ENCODE data around the gene EIF2AK2. TPM values are rescaled to one million over a fixed set of nuclear protein-coding genes. Genes with fewer than 3 reads are reported as not detected.
A peak's percentile ranks its signal among the peaks of the same experiment; 100 is the strongest.
"Not testable (repeated sequence)": the region's sequence is repeated elsewhere in the genome, so short reads cannot be mapped to it uniquely, and the experiment has no call there.

EIF2AK2 gene
- 17.5 TPM for total RNA-seq
- long read RNA-seq, full-length matches to known transcripts, result 11 of 16 reads
- long read RNA-seq, partial matches to known transcripts, result 3 of 16 reads
- long read RNA-seq, other reads (novel, unspliced or antisense), result 2 of 16 reads

- DNase-seq (peak; percentile 91), ATAC-seq (ENCODE audit: poor library complexity) (peak; percentile 97)
- intact Hi-C loops (cut with DNase I), result no loop called here
Measured at GRCh38 chr2:37156857-37157714, at the start of gene EIF2AK2. EIF2AK2 (minus strand) TSS chr2:37156980; CDS start chr2:37147806, 9,174 bp downstream.

DNA sequence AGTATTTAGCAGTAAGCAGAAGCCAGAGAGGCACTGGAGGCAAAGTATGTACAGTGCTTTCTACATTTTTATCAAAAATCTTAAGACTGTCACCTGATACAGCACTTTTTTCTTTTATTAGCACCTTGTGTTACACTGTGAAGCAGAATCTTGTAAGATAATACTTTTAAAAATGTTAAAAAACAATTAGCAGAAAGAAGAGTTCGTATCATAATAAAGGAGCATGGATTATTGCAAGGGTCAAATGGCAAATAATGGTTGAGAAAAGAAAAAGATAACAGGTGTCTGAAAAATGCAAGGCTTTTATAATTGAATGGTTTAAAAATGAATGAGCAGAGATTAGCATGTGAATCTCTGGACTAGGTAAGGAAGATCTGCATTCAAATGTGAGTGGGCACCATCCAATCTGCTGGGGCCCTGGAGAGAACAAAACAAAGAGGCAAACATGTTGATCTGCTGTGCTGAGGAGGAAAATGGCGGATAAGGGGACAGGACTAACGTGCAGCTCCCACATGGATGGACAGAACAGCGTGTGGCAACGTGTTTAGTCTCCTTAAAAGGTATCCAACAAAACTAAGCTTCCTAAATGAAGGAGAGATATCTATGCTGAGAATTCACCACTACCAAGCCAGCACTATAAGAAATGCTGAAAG, 49.0 kb upstream of the EIF2AK2 start:
- DNase-seq (no peak), ATAC-seq (ENCODE audit: poor library complexity) (no peak)
- intact Hi-C loops (cut with DNase I), result no loop called here

- intact Hi-C loops (cut with DNase I); ATAC-seq (ENCODE audit: poor library complexity): not testable (repeated sequence)
Measured at GRCh38 chr2:37205071-37205661, 48.4 kb upstream of the EIF2AK2 start.

DNA sequence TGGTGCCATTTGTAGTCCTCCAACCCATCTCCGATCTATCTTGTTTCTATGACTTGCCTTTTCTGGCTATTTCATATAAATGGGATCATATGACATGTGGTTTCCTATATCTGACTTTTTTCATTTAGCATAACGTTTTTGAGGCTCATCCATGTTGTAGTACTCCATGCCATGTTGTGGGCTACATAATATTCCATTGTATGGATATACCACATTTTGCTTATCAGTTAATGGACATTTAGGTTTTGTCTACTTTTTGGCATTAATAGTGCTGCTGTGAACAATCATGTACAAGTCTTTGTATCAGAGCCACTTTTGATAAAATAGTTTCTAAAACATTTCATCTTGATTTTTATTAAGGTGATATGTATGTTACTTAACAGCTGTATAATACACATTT, 46.9 kb upstream of the EIF2AK2 start:
- ATAC-seq (ENCODE audit: poor library complexity), result no peak
- DNase-seq, result no peak
- intact Hi-C loops (cut with DNase I), result no loop called here

More at GRCh38 chr2:37205071-37205661, 48.4 kb upstream of the EIF2AK2 start:
- DNase-seq, result not testable (repeated sequence)

GRCh38 chr2:37201766-37202165, 45.0 kb upstream of the EIF2AK2 start:
- DNase-seq (no peak), ATAC-seq (ENCODE audit: poor library complexity) (no peak)
- intact Hi-C loops (cut with DNase I), result no loop called here

DNA sequence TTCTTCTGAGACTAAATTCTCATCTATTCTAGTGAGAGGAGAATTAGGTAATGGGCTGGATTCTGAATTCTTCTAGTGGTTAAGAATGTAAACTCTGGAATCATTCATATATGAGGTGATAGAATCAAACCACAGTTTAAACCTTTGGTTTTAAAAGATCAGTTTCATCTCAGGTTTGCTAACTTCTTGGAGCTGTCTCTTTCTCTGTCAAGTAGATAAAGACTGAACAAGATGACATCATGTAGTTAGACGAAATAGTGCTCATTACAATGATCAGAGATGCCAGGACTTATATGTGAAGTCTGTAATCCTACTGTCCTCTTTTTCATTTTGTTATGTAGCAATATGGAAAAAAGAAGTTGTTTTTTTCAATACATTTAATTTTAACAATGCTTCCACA, 44.4 kb upstream of the EIF2AK2 start:
- no peak for DNase-seq
- ATAC-seq (ENCODE audit: poor library complexity), result no peak
- intact Hi-C loops (cut with DNase I), result no loop called here

- ATAC-seq (ENCODE audit: poor library complexity), result no peak
- DNase-seq, result no peak
- intact Hi-C loops (cut with DNase I), result no loop called here
Measured at GRCh38 chr2:37198681-37199065, 41.9 kb upstream of the EIF2AK2 start.

DNA sequence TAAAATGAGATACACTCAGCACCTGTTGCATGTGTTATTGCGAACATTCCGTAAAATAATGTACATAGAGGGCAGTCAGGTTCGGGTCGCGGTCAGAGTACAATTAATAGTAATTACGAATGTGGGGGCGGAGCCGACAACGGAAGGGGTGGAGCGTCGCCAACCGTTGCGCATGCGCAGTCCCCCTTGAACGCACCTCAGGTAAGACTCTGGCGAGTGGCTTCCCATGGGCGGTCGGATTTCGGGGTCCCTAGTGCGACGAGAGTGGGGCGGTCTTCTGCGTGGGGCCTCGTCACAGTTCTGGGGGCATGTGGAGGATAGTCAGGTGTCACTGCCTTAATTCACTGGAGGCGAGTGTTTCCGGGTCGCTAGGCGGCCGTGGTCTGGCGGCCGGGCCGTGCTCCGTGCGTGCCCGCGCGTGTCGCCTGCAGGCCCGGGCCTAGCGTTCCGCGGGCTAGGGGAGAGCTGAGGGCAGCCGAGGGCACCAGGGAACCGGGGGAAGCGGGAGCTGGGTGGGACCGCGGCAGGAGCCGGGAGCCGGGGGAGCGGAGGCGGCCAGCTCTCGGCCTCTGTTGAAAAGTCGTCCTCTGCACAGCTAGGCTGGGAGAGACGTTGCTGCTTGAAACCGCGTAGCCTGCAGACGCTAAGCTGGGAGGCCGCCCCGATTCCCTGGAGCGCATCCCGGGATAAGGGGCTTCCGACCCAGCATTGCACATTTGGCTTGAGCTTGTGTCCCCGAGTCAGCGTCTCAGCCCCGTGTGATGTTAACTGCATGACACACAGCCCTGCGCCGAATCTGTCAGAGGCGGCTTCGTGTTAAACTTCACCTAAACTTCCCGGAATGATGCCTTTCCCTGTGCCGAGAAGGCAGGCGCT, 39.8 kb upstream of the EIF2AK2 start, which contains the start of gene CEBPZOS:
CEBPZOS (plus strand) TSS at position 177 of the 876 bp plus-strand sequence. CDS start 3,209 bp downstream, outside the sequence.
- ATAC-seq (ENCODE audit: poor library complexity) (peak; percentile 96), DNase-seq (peak; percentile 92)
- intact Hi-C loops (cut with DNase I), result no loop called here

GRCh38 chr2:37195862-37196319, 39.1 kb upstream of the EIF2AK2 start:
- not testable (repeated sequence) for DNase-seq
- peak; percentile 8 for ATAC-seq (ENCODE audit: poor library complexity)

DNA sequence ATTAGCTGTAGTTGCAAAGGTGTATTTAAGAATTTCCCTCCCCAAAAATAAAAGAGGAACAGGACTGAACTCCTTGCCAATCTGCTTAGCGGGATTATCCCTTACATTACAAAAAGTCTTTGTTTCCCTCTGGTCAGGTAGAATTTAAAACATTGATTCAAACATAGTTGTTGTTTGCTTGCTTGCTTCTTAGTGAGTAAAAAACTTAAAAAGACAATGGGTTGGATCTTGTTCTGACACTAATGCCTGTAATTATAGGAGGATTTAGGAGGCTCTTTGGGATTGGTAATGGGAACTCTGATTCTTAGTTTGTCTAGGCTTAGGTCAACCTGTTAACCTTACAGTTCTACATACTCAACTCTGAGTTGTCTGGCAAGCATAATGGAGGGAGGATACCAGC, 35.8 kb upstream of the EIF2AK2 start:
- ATAC-seq (ENCODE audit: poor library complexity), result no peak
- intact Hi-C loops (cut with DNase I), result no loop called here
- no peak for DNase-seq

More at GRCh38 chr2:37195862-37196319, 39.1 kb upstream of the EIF2AK2 start:
- intact Hi-C loops (cut with DNase I), result not testable (repeated sequence)

DNA sequence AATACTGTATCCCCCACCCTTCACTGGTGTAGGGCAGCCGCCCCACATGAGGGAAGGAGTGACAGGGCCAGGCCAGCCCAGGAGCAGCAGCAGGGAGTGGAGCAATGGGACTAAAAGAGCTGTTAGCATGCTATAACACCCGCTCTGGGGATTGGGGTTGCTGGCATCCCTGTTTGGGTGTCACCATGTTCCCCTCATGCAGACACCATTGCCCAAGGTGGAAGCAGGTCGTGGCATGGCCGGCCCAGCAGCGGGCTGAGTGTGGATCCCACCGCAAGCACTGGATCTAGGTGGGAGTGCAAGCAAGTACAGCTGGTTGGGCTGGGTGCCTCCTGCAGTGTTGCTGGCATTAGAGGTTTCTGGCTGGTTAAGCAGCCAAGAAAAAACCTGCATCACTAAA, 35.0 kb upstream of the EIF2AK2 start:
- intact Hi-C loops (cut with DNase I), result no loop called here

DNA sequence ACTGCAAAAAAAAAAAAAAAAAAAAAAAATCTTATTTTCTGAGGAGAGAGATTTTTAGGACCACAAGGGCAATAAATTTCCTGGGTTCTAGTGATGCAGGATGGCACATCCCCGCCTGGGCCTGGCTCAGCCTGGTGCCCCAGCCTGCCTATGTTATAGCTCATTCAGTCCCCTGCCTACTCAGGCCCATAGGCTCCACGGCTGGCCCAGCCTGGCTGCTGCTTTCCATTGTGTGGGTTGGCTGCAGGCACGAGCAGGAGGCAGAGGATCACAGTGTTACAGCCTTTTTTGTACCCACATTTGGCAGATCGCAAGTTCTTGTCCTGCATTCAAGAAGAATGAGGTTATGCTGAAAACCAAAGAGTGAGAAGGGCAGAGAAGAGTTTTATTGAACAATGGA, 34.5 kb upstream of the EIF2AK2 start:
- intact Hi-C loops (cut with DNase I), result no loop called here
- DNase-seq (no peak), ATAC-seq (ENCODE audit: poor library complexity) (no peak)

More for the DNA sequence above, 35.0 kb upstream of the EIF2AK2 start:
- ATAC-seq (ENCODE audit: poor library complexity) (no peak), DNase-seq (no peak)

- no peak for DNase-seq
- ATAC-seq (ENCODE audit: poor library complexity), result no peak
- intact Hi-C loops (cut with DNase I), result no loop called here
Measured at GRCh38 chr2:37190290-37190689, 33.5 kb upstream of the EIF2AK2 start.

- intact Hi-C loops (cut with DNase I), result no loop called here
- ATAC-seq (ENCODE audit: poor library complexity) (no peak), DNase-seq (no peak)
Measured at GRCh38 chr2:37189452-37190153, 32.8 kb upstream of the EIF2AK2 start.

DNA sequence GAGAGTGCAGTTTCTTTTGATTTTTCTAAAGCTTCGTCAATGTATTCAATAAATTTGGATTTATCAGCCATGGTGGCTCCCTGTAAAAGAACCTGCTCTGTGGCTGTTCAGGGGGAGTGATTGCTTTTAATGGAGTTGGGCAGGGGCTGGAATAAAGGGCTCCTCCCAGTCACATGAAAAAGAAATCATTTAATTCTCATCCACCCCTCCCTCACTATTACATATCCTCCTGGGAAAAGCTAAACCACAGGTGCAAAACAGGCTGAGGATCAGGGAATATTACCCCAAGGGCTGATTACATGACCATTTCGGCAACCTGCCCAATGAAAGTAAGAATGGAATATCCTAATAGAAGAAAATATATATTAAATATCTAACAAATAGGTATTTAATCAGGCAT, 31.8 kb upstream of the EIF2AK2 start, which contains the start of gene SULT6B1:
SULT6B1 (minus strand) TSS at position 101 of the 400 bp plus-strand sequence; CDS start at position 71, 30 bp downstream.
- no peak for DNase-seq
- intact Hi-C loops (cut with DNase I), result no loop called here
- ATAC-seq (ENCODE audit: poor library complexity), result no peak

DNA sequence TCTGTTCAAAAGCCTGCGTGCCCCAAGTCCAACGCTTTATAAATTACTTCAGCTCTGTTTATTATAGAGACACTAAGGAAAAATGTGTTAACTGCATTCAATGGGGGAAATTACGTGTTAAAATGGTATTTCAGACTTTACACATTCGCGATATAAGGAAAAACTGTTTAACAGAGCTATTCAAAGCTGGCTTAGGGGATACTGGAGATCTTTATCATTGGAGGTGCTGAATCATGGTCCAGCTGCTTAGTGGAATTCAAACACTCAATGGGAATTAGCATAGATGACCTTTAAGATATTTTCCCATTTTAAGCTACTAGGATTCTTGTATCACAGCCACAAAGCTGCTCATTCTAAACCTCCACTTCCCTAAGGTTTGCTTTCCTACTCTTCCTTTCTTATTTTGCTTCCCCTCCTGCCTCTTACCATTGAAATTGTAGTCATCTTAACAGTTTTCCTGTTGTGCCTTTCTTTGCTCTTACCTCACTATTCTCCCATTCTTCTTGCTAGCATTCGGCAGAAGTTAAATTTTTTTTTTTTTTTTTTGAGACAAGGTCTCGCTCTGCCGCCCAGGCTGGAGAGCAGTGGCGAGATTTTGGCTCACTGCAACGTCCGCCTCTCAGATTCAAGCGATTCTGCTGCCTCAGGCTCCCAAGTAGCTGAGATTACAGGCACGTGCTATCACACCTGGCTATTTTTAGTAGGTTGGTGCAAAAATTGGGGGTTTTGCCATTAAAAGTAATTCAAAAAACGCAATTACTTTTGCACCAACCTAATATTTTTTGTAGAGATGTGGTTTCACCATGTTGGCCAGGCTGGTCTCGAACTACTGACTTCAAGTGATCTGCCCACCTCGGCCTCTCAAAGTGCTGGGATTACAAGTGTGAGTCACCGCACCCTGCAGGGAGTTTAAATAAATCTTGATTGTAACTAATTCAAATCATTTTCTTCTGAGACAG, 25.2 kb upstream of the EIF2AK2 start:
- intact Hi-C loops (cut with DNase I), result no loop called here
- ATAC-seq (ENCODE audit: poor library complexity), result no peak
- no peak for DNase-seq

Measured in Right ventricle myocardium superior (tissue), 1 donor.